GM12878 (cell line): ENCODE data around the gene NRBF2. TPM values are rescaled to one million over a fixed set of nuclear protein-coding genes. Genes with fewer than 3 reads are reported as not detected.
A peak's percentile ranks its signal among the peaks of the same experiment; 100 is the strongest.

Experiments used
- ATAC-seq: fragments of 200-7000 bp; cut with Tn5 transposase; 3 replicates; pipeline ENCODE4 v1.9.1; 2020; ENCODE audit warnings: mild to moderate bottlenecking, moderate library complexity
- BruUV-seq: library from RNA; stranded (reverse); fragments of 400-500 nt; replicated peaks from 2 replicates; lab custom pipeline; 2021; lab: Mats Ljungman, UMichigan
- CTCF ChIA-PET: fragments of 300-600 bp; sonication (Branson Sonifier 250); formaldehyde crosslinking; extraction: SDS; loops from one replicate; lab custom pipeline; 2021; ENCODE audit warnings: inconsistent platforms; lab: Yijun Ruan, JAX
- POLR2A ChIA-PET: fragments of 350-600 bp; formaldehyde crosslinking; extraction: SDS; loops from one replicate; lab custom pipeline; 2021; ENCODE audit warnings: inconsistent platforms; lab: Charles Lee
- RAD21 ChIA-PET: fragments of 300-600 bp; sonication (Branson Sonifier 250); formaldehyde crosslinking; loops from one replicate; lab custom pipeline; 2023; ENCODE audit warnings: antibody characterized with exemption; ENCODE audit not compliant: unreplicated experiment; lab: Charles Lee
- SMC1A ChIA-PET: fragments of 300-600 bp; sonication (Branson Sonifier 250); formaldehyde crosslinking; loops from one replicate; lab custom pipeline; 2023; ENCODE audit not compliant: unreplicated experiment, uncharacterized antibody; lab: Charles Lee
- DNase-seq: peaks from one replicate; pipeline ENCODE4 v3.0.0-alpha.2; 2011; ENCODE audit warnings: low read depth, low spot score
- FAIRE-seq: peaks from 3 replicates; lab custom pipeline; 2011; peaks lifted over from hg19 to GRCh38; lab: Jason Lieb, UNC
- H2AFZ ChIP-seq: 2 replicates; pipeline ENCODE4 v1.6.0; 2011; ENCODE audit warnings: low read depth, low read length, control low read depth; ENCODE audit not compliant: control insufficient read depth
- H3K27ac ChIP-seq: 2 replicates; pipeline ENCODE4 v1.5.1; 2011; ENCODE audit warnings: control low read depth; ENCODE audit not compliant: control insufficient read depth, insufficient read depth
- H3K27me3 ChIP-seq, 2 experiments: replicated peaks in 1 of 2; 2 replicates each; pipeline versions ENCODE4 v1.6.0 to v1.6.1; 2011; ENCODE audit warnings: low read length in 1 of 2; ENCODE audit not compliant: control insufficient read depth in 2 of 2, insufficient read depth in 2 of 2
- H3K36me3 ChIP-seq, 2 experiments: 2 replicates each; pipeline ENCODE4 v1.5.1; 2011; ENCODE audit warnings: low read length in 1 of 2; ENCODE audit not compliant: control insufficient read depth in 2 of 2, insufficient read depth in 2 of 2
- H3K4me1 ChIP-seq: 2 replicates; pipeline ENCODE4 v1.6.1; 2011; ENCODE audit warnings: mild to moderate bottlenecking, low read length, moderate library complexity, mixed read lengths; ENCODE audit not compliant: control insufficient read depth, insufficient read depth
- H3K4me2 ChIP-seq: 2 replicates; pipeline ENCODE4 v1.6.0; 2011; ENCODE audit warnings: control low read depth; ENCODE audit not compliant: control insufficient read depth, insufficient read depth
- H3K4me3 ChIP-seq: fragments of 200-600 bp; sonication (generic); 2 replicates; pipeline ENCODE4 v1.5.1; 2016
- H3K79me2 ChIP-seq: 2 replicates; pipeline ENCODE4 v1.6.0; 2011; ENCODE audit warnings: low read length; ENCODE audit not compliant: control insufficient read depth, insufficient read depth
- H3K9ac ChIP-seq: 2 replicates; pipeline ENCODE4 v1.8.0; 2011; ENCODE audit warnings: low read length, control low read depth, mixed read lengths; ENCODE audit not compliant: control insufficient read depth, insufficient read depth
- H3K9me3 ChIP-seq: replicated peaks from 3 replicates; pipeline ENCODE4 v1.5.1; 2011; ENCODE audit warnings: mild to moderate bottlenecking, low read length; ENCODE audit not compliant: control insufficient read depth, insufficient read depth
- H4K20me1 ChIP-seq: 2 replicates; pipeline ENCODE4 v1.6.0; 2011; ENCODE audit not compliant: control insufficient read depth, insufficient read depth
- ATF3 ChIP-seq: IDR thresholded peaks from 2 replicates; pipeline ENCODE4 v1.6.1; 2011; ENCODE audit warnings: low read depth, mild to moderate bottlenecking, low read length, moderate library complexity, borderline replicate concordance; ENCODE audit errors: extremely low read depth
- BMI1 ChIP-seq: fragments of 450-650 bp; IDR thresholded peaks from 2 replicates; pipeline ENCODE4 v1.6.1; 2016; ENCODE audit warnings: mild to moderate bottlenecking, moderate library complexity, borderline replicate concordance
- CREM ChIP-seq: IDR thresholded peaks from 2 replicates; pipeline ENCODE4 v1.6.1; 2014; ENCODE audit warnings: antibody characterized with exemption, low read depth
- DPF2 ChIP-seq: fragments of 450-650 bp; IDR thresholded peaks from 2 replicates; pipeline ENCODE4 v1.6.1; 2017; ENCODE audit warnings: mild to moderate bottlenecking
- HDAC2 ChIP-seq: fragments of 200-600 bp; sonication (generic); IDR thresholded peaks from 2 replicates; pipeline ENCODE4 v1.6.1; 2017
- MAX ChIP-seq: IDR thresholded peaks from 2 replicates; pipeline ENCODE4 v1.6.1; 2012; ENCODE audit warnings: low read depth, low read length, improper control_type of control experiment
- MLLT1 ChIP-seq: fragments of 450-650 bp; IDR thresholded peaks from 2 replicates; pipeline ENCODE4 v1.6.1; 2016; ENCODE audit warnings: mild to moderate bottlenecking
- MTA2 ChIP-seq: fragments of 450-650 bp; IDR thresholded peaks from 2 replicates; pipeline ENCODE4 v1.6.1; 2016; ENCODE audit warnings: low read depth, mild to moderate bottlenecking, moderate library complexity
- MYB ChIP-seq: fragments of 150-350 bp; IDR thresholded peaks from 2 replicates; pipeline ENCODE4 v1.6.1; 2014; ENCODE audit warnings: mild to moderate bottlenecking, low read depth, low read length, borderline replicate concordance
- NFIC ChIP-seq: IDR thresholded peaks from 2 replicates; pipeline ENCODE4 v1.6.1; 2012; ENCODE audit warnings: low read depth, mild to moderate bottlenecking, inconsistent platforms, low read length, moderate library complexity
- NKRF ChIP-seq: fragments of 450-650 bp; conservative IDR thresholded peaks from 2 replicates; pipeline ENCODE4 v1.6.1; 2017; ENCODE audit warnings: mild to moderate bottlenecking, moderate library complexity
- PML ChIP-seq: IDR thresholded peaks from 2 replicates; pipeline ENCODE4 v1.6.1; 2012; ENCODE audit warnings: low read length, inconsistent platforms
- SKIL ChIP-seq: fragments of 450-650 bp; IDR thresholded peaks from 2 replicates; pipeline ENCODE4 v1.6.1; 2017; ENCODE audit warnings: mild to moderate bottlenecking, low read depth, inconsistent platforms; ENCODE audit not compliant: poor library complexity, severe bottlenecking
- ZBTB33 ChIP-seq: fragments of 450-650 bp; IDR thresholded peaks from 2 replicates; pipeline ENCODE4 v1.6.1; 2017; ENCODE audit warnings: mild to moderate bottlenecking
- ZNF207 ChIP-seq: fragments of 450-650 bp; IDR thresholded peaks from 2 replicates; pipeline ENCODE4 v1.6.1; 2014; ENCODE audit warnings: antibody characterized with exemption, mild to moderate bottlenecking, borderline replicate concordance
- WGBS: methylation state at CpG from one replicate; pipeline ENCODE4 v1.1.6; 2016; ENCODE audit warnings: low lambda C conversion rate; ENCODE audit not compliant: insufficient replicate concordance, insufficient coverage; ENCODE audit errors: missing lambda C conversion rate; 5-methylcytosine and 5-hydroxymethylcytosine counted together
- in situ Hi-C: fragments of 300-500 bp; cut with MboI; formaldehyde crosslinking; loops from 9 replicates; pipeline ENCODE4 v1.14.3; 2018; ENCODE audit warnings: mixed read lengths
- intact Hi-C: fragments of 100-400 bp; cut with micrococcal nuclease; formaldehyde crosslinking; loops from one replicate; pipeline ENCODE4 v1.14.2; 2022; ENCODE audit not compliant: unreplicated experiment
- polyA plus RNA-seq, 11 experiments: library from polyadenylated mRNA; depleted of rRNA in 4 of 11; unstranded in 6 of 11; stranded (reverse) in 5 of 11; fragments of >200 nt; fragmentation: Nextera tagmentation in 4 of 11; fragmentation: Illumina TruSeq in 1 of 11; extraction: Ambion mirVana in 4 of 11; extraction: Trizol in 1 of 11; gene quantifications; 1 replicate in 1 of 11; 2 replicates in 10 of 11; pipeline versions ENCODE4 v1.2.1 to v1.2.3, GENCODE V29; 2011 to 2016; ENCODE audit warnings: inconsistent platforms in 2 of 11, missing spikeins in 2 of 11, low read depth in 1 of 11
- total RNA-seq, 4 experiments: library from RNA; depleted of rRNA in 3 of 4; stranded (reverse); fragments of >200 nt in 3 of 4; fragmentation: Illumina TruSeq in 1 of 4; extraction: Trizol in 1 of 4; gene quantifications; 2 replicates each; pipeline versions ENCODE4 v1.2.1 to v1.2.3, GENCODE V29; 2013 to 2021

NRBF2 gene
- total and polyA plus RNA-seq, 10 of the 15 experiments (the other 5 are each of a cell fraction or from before 2014, with no cell fraction given) = 17.8 to 39.8 (median 27.7) TPM

GRCh38 chr10:63132651-63133055, 475 bp upstream of the NRBF2 start:
- intact Hi-C loops (loop anchor here (10.0 kb wide), 1 partner anchor 448 kb away; no protein-coding TSS in a partner anchor), in situ Hi-C loops (no loop called here)
- H3K27me3 ChIP-seq = no peaks in the 10 kb centered on the region
- ChIA-PET RAD21 (interaction anchor here (0.6 to 2.7 kb wide), 11 partner anchors 10 to 641 kb away, joined by 3 to 14 read pairs (median 4); partner anchors contain the start of gene EGR2), SMC1A (interaction anchor here (0.9 to 7.0 kb wide), 6 partner anchors 13 to 587 kb away, joined by 3 to 53 read pairs (median 4); no protein-coding TSS in a partner anchor), CTCF (interaction anchor here (1.2 to 7.8 kb wide), 5 partner anchors 9 to 48 kb away, joined by 4 to 71 read pairs (median 6); no protein-coding TSS in a partner anchor), POLR2A (interaction anchor here (1.0 to 1.2 kb wide), 3 partner anchors 10 to 496 kb away, joined by 3 to 6 read pairs (median 3); no protein-coding TSS in a partner anchor)
- H3K27ac ChIP-seq = no peak overlapping the region
- no peaks in the 10 kb centered on the region; the same call in 1 of the 2 replicates for H4K20me1 ChIP-seq
- H2AFZ ChIP-seq = peak overlapping the region; percentile 89
- H3K4me2 ChIP-seq = 0 out of 2 replicates have a peak overlapping the region, but pooled peaks have one; percentile 36
- H3K36me3 ChIP-seq = no peaks in the 10 kb centered on the region
- ATAC-seq (no peak), FAIRE-seq (no peak), DNase-seq (no peak)
- peaks cover 6% of the 10 kb centered on the region for H3K4me1 ChIP-seq
- H3K9me3 ChIP-seq = no peaks in the 10 kb centered on the region; the same call in 2 of the 3 replicates
- H3K79me2 ChIP-seq = peaks cover 44% of the 10 kb centered on the region
- no peak overlapping the region for H3K9ac ChIP-seq
- WGBS = 56% methylated on average over 6 of the region's 6 CpGs
- no TSS peak for BruUV-seq
- no peak overlapping the region for H3K4me3 ChIP-seq
- TF ChIP-seq MYB = no peak
- no peak for TF ChIP-seq CREM
- no peak for TF ChIP-seq SKIL
- no peak for TF ChIP-seq HDAC2
- TF ChIP-seq MTA2 = no peak
- TF ChIP-seq BMI1 = peak; percentile 11; the same call in 1 of the 2 replicates
- no peak for TF ChIP-seq NKRF
- no peak for TF ChIP-seq DPF2
- TF ChIP-seq ATF3 = peak; percentile 58; the same call in 1 of the 2 replicates
- 0 out of 2 replicates have a peak, but pooled peaks have one; percentile 27 for TF ChIP-seq PML
- no peak for TF ChIP-seq ZNF207
- TF ChIP-seq NFIC = no peak; the same call in 1 of the 2 replicates
- TF ChIP-seq ZBTB33 = peak; percentile 61; the same call in 1 of the 2 replicates
- no peak for TF ChIP-seq MAX
- TF ChIP-seq MLLT1 = no peak; the same call in 1 of the 2 replicates
